Smooth muscle cell (in vitro differentiated cells): ENCODE data around the gene LOX. TPM values are rescaled to one million over a fixed set of nuclear protein-coding genes. Genes with fewer than 3 reads are reported as not detected.

Experiments
- DNase-seq: peaks from one replicate; lab custom pipeline; 2025; ENCODE audit not compliant: unreplicated experiment; lab: John Stamatoyannopoulos, UW
- H2AFZ ChIP-seq: fragments of 200-600 bp; sonication (generic); 2 replicates; pipeline ENCODE4 v1.6.0; 2016; ENCODE audit warnings: antibody characterized with exemption, low read depth, mild to moderate bottlenecking
- H3F3A ChIP-seq: fragments of 200-600 bp; sonication (generic); 2 replicates; pipeline ENCODE4 v1.6.0; 2017; ENCODE audit warnings: antibody characterized with exemption, low read depth
- H3K27ac ChIP-seq: fragments of 200-600 bp; sonication (generic); 2 replicates; pipeline ENCODE4 v1.5.1; 2016; ENCODE audit warnings: low read depth, mild to moderate bottlenecking
- H3K27me3 ChIP-seq: fragments of 200-600 bp; sonication (generic); 2 replicates; pipeline ENCODE4 v1.6.1; 2016; ENCODE audit warnings: low read depth, mild to moderate bottlenecking
- H3K36me3 ChIP-seq: fragments of 200-600 bp; sonication (generic); 2 replicates; pipeline ENCODE4 v1.5.1; 2016; ENCODE audit warnings: low read depth
- H3K4me1 ChIP-seq: fragments of 200-600 bp; sonication (generic); 2 replicates; pipeline ENCODE4 v1.5.1; 2016; ENCODE audit warnings: low read depth
- H3K4me2 ChIP-seq: fragments of 200-600 bp; sonication (generic); 2 replicates; pipeline ENCODE4 v1.6.0; 2016; ENCODE audit warnings: mild to moderate bottlenecking
- H3K4me3 ChIP-seq: fragments of 200-600 bp; sonication (generic); 2 replicates; pipeline ENCODE4 v1.5.1; 2016; ENCODE audit warnings: mild to moderate bottlenecking
- H3K79me2 ChIP-seq: fragments of 200-600 bp; sonication (generic); 2 replicates; pipeline ENCODE4 v1.6.0; 2016; ENCODE audit warnings: low read depth, mild to moderate bottlenecking
- H3K9ac ChIP-seq: fragments of 200-600 bp; sonication (generic); 2 replicates; pipeline ENCODE4 v1.6.0; 2016; ENCODE audit warnings: low read depth
- H3K9me3 ChIP-seq: fragments of 200-600 bp; sonication (generic); replicated peaks from 2 replicates; pipeline ENCODE4 v1.5.1; 2016; ENCODE audit warnings: low read depth
- H4K20me1 ChIP-seq: fragments of 200-600 bp; sonication (generic); 2 replicates; pipeline ENCODE4 v1.6.0; 2016; ENCODE audit warnings: low read depth
- whole genome bisulfite sequencing: methylation state at CpG from one replicate; pipeline ENCODE4 v1.1.7; 2016; ENCODE audit warnings: low lambda C conversion rate; 5-methylcytosine and 5-hydroxymethylcytosine counted together
- polyA plus RNA-seq: library from polyadenylated mRNA; unstranded; fragments of >200 nt; fragmentation: Nextera tagmentation; extraction: Ambion mirVana; gene quantifications from 2 replicates; pipeline ENCODE4 v1.2.1, GENCODE V29; 2016
- total RNA-seq: library from RNA; depleted of rRNA; stranded (reverse); fragments of >200 nt; gene quantifications from 2 replicates; pipeline ENCODE4 v1.2.3, GENCODE V29; 2014
- TF ChIP-seq, protein P1 (sequence below): fragments of 200-600 bp; sonication (generic); IDR thresholded peaks from 2 replicates; pipeline ENCODE4 v1.5.1; 2017; ENCODE audit warnings: borderline replicate concordance, mild to moderate bottlenecking, antibody characterized with exemption; ENCODE audit not compliant: insufficient read depth, poor library complexity, severe bottlenecking

Gene LOX
- total and polyA plus RNA-seq, 2 experiments from 2014 or later: 642 to 808 TPM

GRCh38 chr5:122085041-122085440, 7.0 kb upstream of the LOX start:
- Histone ChIP-seq H3F3A (no peaks in the 10 kb centered on the region), H4K20me1 (no peaks in the 10 kb centered on the region), H3K27ac (no peak overlapping the region), H3K79me2 (no peaks in the 10 kb centered on the region), H2AFZ (no peak overlapping the region), H3K4me1 (peaks cover 2% of the 10 kb centered on the region), H3K4me2 (no peak overlapping the region), H3K27me3 (no peaks in the 10 kb centered on the region), H3K9me3 (no peaks in the 10 kb centered on the region), H3K36me3 (no peaks in the 10 kb centered on the region), H3K9ac (no peak overlapping the region), H3K4me3 (no peak overlapping the region)
- TF ChIP-seq, protein P1, sequence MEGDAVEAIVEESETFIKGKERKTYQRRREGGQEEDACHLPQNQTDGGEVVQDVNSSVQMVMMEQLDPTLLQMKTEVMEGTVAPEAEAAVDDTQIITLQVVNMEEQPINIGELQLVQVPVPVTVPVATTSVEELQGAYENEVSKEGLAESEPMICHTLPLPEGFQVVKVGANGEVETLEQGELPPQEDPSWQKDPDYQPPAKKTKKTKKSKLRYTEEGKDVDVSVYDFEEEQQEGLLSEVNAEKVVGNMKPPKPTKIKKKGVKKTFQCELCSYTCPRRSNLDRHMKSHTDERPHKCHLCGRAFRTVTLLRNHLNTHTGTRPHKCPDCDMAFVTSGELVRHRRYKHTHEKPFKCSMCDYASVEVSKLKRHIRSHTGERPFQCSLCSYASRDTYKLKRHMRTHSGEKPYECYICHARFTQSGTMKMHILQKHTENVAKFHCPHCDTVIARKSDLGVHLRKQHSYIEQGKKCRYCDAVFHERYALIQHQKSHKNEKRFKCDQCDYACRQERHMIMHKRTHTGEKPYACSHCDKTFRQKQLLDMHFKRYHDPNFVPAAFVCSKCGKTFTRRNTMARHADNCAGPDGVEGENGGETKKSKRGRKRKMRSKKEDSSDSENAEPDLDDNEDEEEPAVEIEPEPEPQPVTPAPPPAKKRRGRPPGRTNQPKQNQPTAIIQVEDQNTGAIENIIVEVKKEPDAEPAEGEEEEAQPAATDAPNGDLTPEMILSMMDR: no peak
- no peak for DNase-seq
- 79% methylated on average over 3 of the region's 3 CpGs for WGBS

DNA sequence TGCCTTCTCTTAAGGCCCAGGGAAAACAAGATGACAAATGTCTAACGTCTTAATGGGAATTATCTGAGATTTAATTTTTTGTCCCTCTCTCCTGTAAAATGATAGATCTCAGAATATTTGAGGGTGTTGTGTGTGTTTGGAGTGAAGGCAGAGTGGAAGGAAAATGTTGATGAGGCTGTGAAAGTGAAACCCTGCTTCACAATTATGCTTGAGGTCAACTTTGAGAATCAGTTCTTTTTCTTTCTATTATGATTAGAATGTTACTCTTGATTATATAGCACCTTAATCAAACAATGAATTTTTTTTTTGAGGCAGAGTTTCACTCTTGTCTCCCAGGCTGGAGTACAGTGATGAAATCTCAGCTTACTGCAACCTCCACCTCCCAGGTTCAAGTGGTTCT, 5.5 kb upstream of the LOX start:
- H3K27me3 ChIP-seq: no peaks in the 10 kb centered on the region
- H3K4me3 ChIP-seq: no peak overlapping the region
- H2AFZ ChIP-seq: no peak overlapping the region
- 81% methylated on average over 1 of the region's 1 CpG for WGBS
- H3K9me3 ChIP-seq: no peaks in the 10 kb centered on the region
- H3K27ac ChIP-seq: no peak overlapping the region
- H3F3A ChIP-seq: no peaks in the 10 kb centered on the region
- H3K4me1 ChIP-seq: peaks cover 6% of the 10 kb centered on the region
- no peak overlapping the region for H3K4me2 ChIP-seq
- no peaks in the 10 kb centered on the region for H3K36me3 ChIP-seq
- no peak for DNase-seq
- TF ChIP-seq, protein P1: no peak
- no peaks in the 10 kb centered on the region for H3K79me2 ChIP-seq
- no peaks in the 10 kb centered on the region for H4K20me1 ChIP-seq
- no peak overlapping the region for H3K9ac ChIP-seq

DNA sequence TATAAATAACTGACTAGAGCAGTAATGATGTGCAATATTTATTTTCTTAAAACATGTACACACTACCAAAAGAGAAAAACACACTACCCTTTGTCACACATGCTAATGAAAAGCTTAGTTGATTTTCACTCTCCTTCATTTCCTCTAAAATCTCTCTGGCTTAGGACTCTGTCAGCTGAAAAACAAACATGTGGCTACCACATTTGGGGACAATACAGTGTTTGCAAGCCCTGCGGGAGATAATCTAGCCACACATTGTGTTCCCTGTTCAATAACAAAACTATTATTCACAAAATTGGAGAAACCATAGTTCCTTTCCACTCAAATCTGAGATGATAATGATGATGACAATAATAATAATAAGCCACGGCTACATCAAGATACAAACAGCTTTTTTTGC, 3.5 kb upstream of the LOX start:
- no peak overlapping the region for H3K4me3 ChIP-seq
- peaks cover 6% of the 10 kb centered on the region for H3K4me1 ChIP-seq
- no peak overlapping the region for H3K4me2 ChIP-seq
- H3K27me3 ChIP-seq: no peaks in the 10 kb centered on the region
- no peaks in the 10 kb centered on the region for H3K36me3 ChIP-seq
- H3K27ac ChIP-seq: no peak overlapping the region
- DNase-seq: no peak
- peaks cover 7% of the 10 kb centered on the region for H3K79me2 ChIP-seq
- H2AFZ ChIP-seq: no peak overlapping the region
- TF ChIP-seq, protein P1: no peak
- no peaks in the 10 kb centered on the region for H3F3A ChIP-seq
- peaks cover 4% of the 10 kb centered on the region for H4K20me1 ChIP-seq
- H3K9me3 ChIP-seq: no peaks in the 10 kb centered on the region
- H3K9ac ChIP-seq: no peak overlapping the region
- 81% methylated on average over 2 of the region's 2 CpGs for WGBS

DNA sequence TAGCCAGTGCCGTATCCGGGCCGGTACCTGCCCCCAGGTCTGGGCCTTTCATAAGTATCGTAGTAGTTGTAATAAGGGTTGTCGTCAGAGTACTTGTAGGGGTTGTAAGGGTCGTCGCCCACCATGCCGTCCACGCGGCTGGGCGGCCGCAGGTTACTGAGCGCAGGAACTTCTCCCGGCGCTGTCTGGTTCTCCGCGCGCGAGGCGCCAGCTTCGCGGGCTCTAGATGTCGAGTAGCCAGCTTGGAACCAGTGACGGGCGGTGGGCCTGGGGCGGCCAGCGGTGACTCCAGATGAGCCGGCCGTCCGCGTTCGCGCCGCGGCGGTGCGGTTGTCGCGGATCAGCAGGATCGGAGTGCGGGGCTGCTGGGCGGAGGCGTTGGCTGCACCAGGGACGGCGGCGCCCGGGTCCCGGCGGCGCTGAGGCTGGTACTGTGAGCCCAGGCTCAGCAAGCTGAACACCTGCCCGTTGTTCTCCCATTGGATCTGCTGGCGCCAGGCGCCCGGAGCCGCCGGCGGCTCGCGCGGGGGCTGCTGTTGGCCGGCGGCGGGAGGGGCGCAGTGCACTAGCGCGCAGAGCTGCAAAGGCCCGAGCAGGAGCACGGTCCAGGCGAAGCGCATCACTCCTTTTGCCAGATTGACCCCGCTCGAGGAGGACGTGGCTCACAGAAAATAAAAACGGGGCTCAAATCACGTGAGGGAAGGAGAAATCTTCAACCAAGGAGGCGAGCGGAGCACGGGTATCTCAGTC, 518 bp downstream of the LOX start:
- peak; percentile 49 for DNase-seq

More for the DNA sequence above, 518 bp downstream of the LOX start:
- peaks cover 44% of the 10 kb centered on the region for H4K20me1 ChIP-seq
- TF ChIP-seq, protein P1: no peak
- H3K27me3 ChIP-seq: no peaks in the 10 kb centered on the region
- peaks cover 25% of the 10 kb centered on the region for H3K36me3 ChIP-seq
- peaks cover 27% of the 10 kb centered on the region for H3K4me1 ChIP-seq
- WGBS: under 1% methylated on average over 76 of the region's 78 CpGs
- peaks cover 47% of the 10 kb centered on the region for H3K79me2 ChIP-seq
- H3K9ac ChIP-seq: peak overlapping the region; percentile 89
- H3K4me2 ChIP-seq: peak overlapping the region; percentile 96
- no peaks in the 10 kb centered on the region for H3K9me3 ChIP-seq
- H3F3A ChIP-seq: no peaks in the 10 kb centered on the region
- H2AFZ ChIP-seq: peak overlapping the region; percentile 57
- H3K4me3 ChIP-seq: peak overlapping the region; percentile 78
- H3K27ac ChIP-seq: peak overlapping the region; percentile 94
